Measurements from ENCODE around the gene ATRN.

The ATRN gene

GRCh38 chr20:3557237-3557785 is 86.5 kb downstream of the ATRN start:
- Histone ChIP-seq H3K4me3 (ENCODE audit: low read depth, low read length) (no peak overlapping the region), H4K91ac (ENCODE audit: low read depth, low read length) (no peak overlapping the region), H4K8ac (ENCODE audit: low read depth, low read length) (no peak overlapping the region), H3K14ac (ENCODE audit: low read length) (no peak overlapping the region), H3K9me3 (ENCODE audit: insufficient read depth, low read depth, low read length) (no peaks in the 10 kb centered on the region), H3K79me2 (ENCODE audit: control insufficient read depth, insufficient read depth, low read length, poor library complexity) (no peaks in the 10 kb centered on the region), H2BK120ac (ENCODE audit: insufficient read depth, low read length, poor library complexity) (no peak overlapping the region), H3K23ac (ENCODE audit: low read length) (no peak overlapping the region), H4K12ac (ENCODE audit: low read depth, low read length) (no peak overlapping the region), H3K4ac (ENCODE audit: low read depth, low read length) (no peak overlapping the region), H3K27ac (ENCODE audit: low read depth, low read length) (no peak overlapping the region), H3K36me3 (ENCODE audit: control insufficient read depth in 1 of 2, insufficient read depth in 2 of 2, low read length in 2 of 2) (peaks cover 0 to 2% of the 10 kb centered on the region in 2 experiments), H2AFZ (ENCODE audit: insufficient read depth, low read length, poor library complexity) (no peak overlapping the region), H3K27me3 (ENCODE audit: insufficient read depth, low read length) (no peaks in the 10 kb centered on the region), H3K79me1 (ENCODE audit: low read length) (no peaks in the 10 kb centered on the region), H3K18ac (ENCODE audit: low read length) (no peak overlapping the region), H3K4me2 (ENCODE audit: low read length) (no peak overlapping the region), H2BK12ac (ENCODE audit: low read length) (no peak overlapping the region), H2AK5ac (ENCODE audit: low read length) (no peak overlapping the region), H3K9ac (ENCODE audit: low read length) (no peak overlapping the region), H3K4me1 (ENCODE audit: control insufficient read depth in 1 of 2, insufficient read depth in 2 of 2, low read length in 2 of 2) (no peaks in the 10 kb centered on the region), H2BK5ac (ENCODE audit: low read depth, low read length, poor library complexity) (no peak overlapping the region)
- no peak for DNase-seq
- WGBS (ENCODE audit: extremely low coverage, insufficient coverage, insufficient read length) = no CpG with 5 or more reads among the region's 3 CpGs

GRCh38 chr20:3559231-3559630 is 88.4 kb downstream of the ATRN start:
- H3K9me3 ChIP-seq (ENCODE audit: insufficient read depth, low read depth, low read length) = no peaks in the 10 kb centered on the region
- no peaks in the 10 kb centered on the region for H3K27me3 ChIP-seq (ENCODE audit: insufficient read depth, low read length)
- H3K79me2 ChIP-seq (ENCODE audit: control insufficient read depth, insufficient read depth, low read length, poor library complexity) = no peaks in the 10 kb centered on the region
- no peak overlapping the region for H3K4me2 ChIP-seq (ENCODE audit: low read length)
- no peaks in the 10 kb centered on the region for H3K4me1 ChIP-seq (ENCODE audit: control insufficient read depth in 1 of 2, insufficient read depth in 2 of 2, low read length in 2 of 2)
- no peak overlapping the region for H3K4me3 ChIP-seq (ENCODE audit: low read depth, low read length)
- no peak overlapping the region for H3K9ac ChIP-seq (ENCODE audit: low read length)
- DNase-seq = no peak
- no peak overlapping the region for H2BK120ac ChIP-seq (ENCODE audit: insufficient read depth, low read length, poor library complexity)
- no peaks in the 10 kb centered on the region for H3K79me1 ChIP-seq (ENCODE audit: low read length)
- H2BK5ac ChIP-seq (ENCODE audit: low read depth, low read length, poor library complexity) = no peak overlapping the region
- WGBS (ENCODE audit: extremely low coverage, insufficient coverage, insufficient read length) = no CpG with 5 or more reads among the region's 1 CpG
- no peak overlapping the region for H2AK5ac ChIP-seq (ENCODE audit: low read length)
- no peak overlapping the region for H4K12ac ChIP-seq (ENCODE audit: low read depth, low read length)
- H3K36me3 ChIP-seq (ENCODE audit: control insufficient read depth in 1 of 2, insufficient read depth in 2 of 2, low read length in 2 of 2) = peaks cover 0 to 2% of the 10 kb centered on the region in 2 experiments
- H3K14ac ChIP-seq (ENCODE audit: low read length) = no peak overlapping the region
- H2BK12ac ChIP-seq (ENCODE audit: low read length) = no peak overlapping the region
- H3K23ac ChIP-seq (ENCODE audit: low read length) = no peak overlapping the region
- H4K91ac ChIP-seq (ENCODE audit: low read depth, low read length) = no peak overlapping the region
- no peak overlapping the region for H3K18ac ChIP-seq (ENCODE audit: low read length)
- H2AFZ ChIP-seq (ENCODE audit: insufficient read depth, low read length, poor library complexity) = no peak overlapping the region
- no peak overlapping the region for H4K8ac ChIP-seq (ENCODE audit: low read depth, low read length)
- no peak overlapping the region for H3K27ac ChIP-seq (ENCODE audit: low read depth, low read length)
- H3K4ac ChIP-seq (ENCODE audit: low read depth, low read length) = no peak overlapping the region

GRCh38 chr20:3559637-3560036 is 88.8 kb downstream of the ATRN start:
- no peak overlapping the region for H3K4me2 ChIP-seq (ENCODE audit: low read length)
- no peak overlapping the region for H3K27ac ChIP-seq (ENCODE audit: low read depth, low read length)
- H3K9ac ChIP-seq (ENCODE audit: low read length) = no peak overlapping the region
- no peak overlapping the region for H4K91ac ChIP-seq (ENCODE audit: low read depth, low read length)
- H4K12ac ChIP-seq (ENCODE audit: low read depth, low read length) = no peak overlapping the region
- no peak overlapping the region for H3K14ac ChIP-seq (ENCODE audit: low read length)
- H3K4me1 ChIP-seq (ENCODE audit: control insufficient read depth in 1 of 2, insufficient read depth in 2 of 2, low read length in 2 of 2) = no peaks in the 10 kb centered on the region
- WGBS (ENCODE audit: extremely low coverage, insufficient coverage, insufficient read length) = no CpG with 5 or more reads among the region's 1 CpG
- H2BK12ac ChIP-seq (ENCODE audit: low read length) = no peak overlapping the region
- H3K79me2 ChIP-seq (ENCODE audit: control insufficient read depth, insufficient read depth, low read length, poor library complexity) = no peaks in the 10 kb centered on the region
- no peak overlapping the region for H3K4me3 ChIP-seq (ENCODE audit: low read depth, low read length)
- peaks cover 0 to 2% of the 10 kb centered on the region in 2 experiments for H3K36me3 ChIP-seq (ENCODE audit: control insufficient read depth in 1 of 2, insufficient read depth in 2 of 2, low read length in 2 of 2)
- H2BK120ac ChIP-seq (ENCODE audit: insufficient read depth, low read length, poor library complexity) = no peak overlapping the region
- DNase-seq = no peak
- no peaks in the 10 kb centered on the region for H3K27me3 ChIP-seq (ENCODE audit: insufficient read depth, low read length)
- H2BK5ac ChIP-seq (ENCODE audit: low read depth, low read length, poor library complexity) = no peak overlapping the region
- H4K8ac ChIP-seq (ENCODE audit: low read depth, low read length) = no peak overlapping the region
- H3K18ac ChIP-seq (ENCODE audit: low read length) = no peak overlapping the region
- no peaks in the 10 kb centered on the region for H3K79me1 ChIP-seq (ENCODE audit: low read length)
- no peak overlapping the region for H3K4ac ChIP-seq (ENCODE audit: low read depth, low read length)
- H2AK5ac ChIP-seq (ENCODE audit: low read length) = no peak overlapping the region
- H3K23ac ChIP-seq (ENCODE audit: low read length) = no peak overlapping the region
- H3K9me3 ChIP-seq (ENCODE audit: insufficient read depth, low read depth, low read length) = no peaks in the 10 kb centered on the region
- H2AFZ ChIP-seq (ENCODE audit: insufficient read depth, low read length, poor library complexity) = no peak overlapping the region

- Histone ChIP-seq H3K4me1 (ENCODE audit: control insufficient read depth in 1 of 2, insufficient read depth in 2 of 2, low read length in 2 of 2) (no peaks in the 10 kb centered on the region), H2AK5ac (ENCODE audit: low read length) (no peak overlapping the region), H2AFZ (ENCODE audit: insufficient read depth, low read length, poor library complexity) (no peak overlapping the region), H4K12ac (ENCODE audit: low read depth, low read length) (no peak overlapping the region), H3K23ac (ENCODE audit: low read length) (no peak overlapping the region), H3K4ac (ENCODE audit: low read depth, low read length) (no peak overlapping the region), H3K14ac (ENCODE audit: low read length) (no peak overlapping the region), H3K9ac (ENCODE audit: low read length) (no peak overlapping the region), H3K4me2 (ENCODE audit: low read length) (no peak overlapping the region), H3K18ac (ENCODE audit: low read length) (no peak overlapping the region), H4K91ac (ENCODE audit: low read depth, low read length) (no peak overlapping the region), H3K79me2 (ENCODE audit: control insufficient read depth, insufficient read depth, low read length, poor library complexity) (no peaks in the 10 kb centered on the region), H2BK12ac (ENCODE audit: low read length) (no peak overlapping the region), H2BK120ac (ENCODE audit: insufficient read depth, low read length, poor library complexity) (no peak overlapping the region), H3K9me3 (ENCODE audit: insufficient read depth, low read depth, low read length) (no peaks in the 10 kb centered on the region), H4K8ac (ENCODE audit: low read depth, low read length) (no peak overlapping the region), H3K79me1 (ENCODE audit: low read length) (no peaks in the 10 kb centered on the region), H2BK5ac (ENCODE audit: low read depth, low read length, poor library complexity) (no peak overlapping the region), H3K4me3 (ENCODE audit: low read depth, low read length) (no peak overlapping the region), H3K27ac (ENCODE audit: low read depth, low read length) (no peak overlapping the region), H3K27me3 (ENCODE audit: insufficient read depth, low read length) (no peaks in the 10 kb centered on the region), H3K36me3 (ENCODE audit: control insufficient read depth in 1 of 2, insufficient read depth in 2 of 2, low read length in 2 of 2) (peaks cover 0 to 2% of the 10 kb centered on the region in 2 experiments)
- DNase-seq = no peak
- no CpG with 5 or more reads among the region's 3 CpGs for WGBS (ENCODE audit: extremely low coverage, insufficient coverage, insufficient read length)
These were observed 89.3 kb downstream of the ATRN start for GRCh38 chr20:3560162-3560561.
